NCI-H748 treated with DMSO at 0.1 percent for 48 hours (cell line): ENCODE data around the gene HBG2.
"Not testable (repeated sequence)": the region's sequence is repeated elsewhere in the genome, so short reads cannot be mapped to it uniquely, and the experiment has no call there.

Experiments
- DNase-seq: peaks from one replicate; lab custom pipeline; 2025; lab: John Stamatoyannopoulos, UW

HBG2 gene

GRCh38 chr11:5249807-5250396, 4.7 kb downstream of the HBG2 start, which contains the start of gene HBG1:
HBG1 (minus strand) TSS chr11:5249857; CDS start chr11:5249804, 53 bp downstream.
- DNase-seq = not testable (repeated sequence)

- DNase-seq = not testable (repeated sequence)
These were observed 6.1 kb downstream of the HBG2 start for GRCh38 chr11:5248498-5248897.

DNA sequence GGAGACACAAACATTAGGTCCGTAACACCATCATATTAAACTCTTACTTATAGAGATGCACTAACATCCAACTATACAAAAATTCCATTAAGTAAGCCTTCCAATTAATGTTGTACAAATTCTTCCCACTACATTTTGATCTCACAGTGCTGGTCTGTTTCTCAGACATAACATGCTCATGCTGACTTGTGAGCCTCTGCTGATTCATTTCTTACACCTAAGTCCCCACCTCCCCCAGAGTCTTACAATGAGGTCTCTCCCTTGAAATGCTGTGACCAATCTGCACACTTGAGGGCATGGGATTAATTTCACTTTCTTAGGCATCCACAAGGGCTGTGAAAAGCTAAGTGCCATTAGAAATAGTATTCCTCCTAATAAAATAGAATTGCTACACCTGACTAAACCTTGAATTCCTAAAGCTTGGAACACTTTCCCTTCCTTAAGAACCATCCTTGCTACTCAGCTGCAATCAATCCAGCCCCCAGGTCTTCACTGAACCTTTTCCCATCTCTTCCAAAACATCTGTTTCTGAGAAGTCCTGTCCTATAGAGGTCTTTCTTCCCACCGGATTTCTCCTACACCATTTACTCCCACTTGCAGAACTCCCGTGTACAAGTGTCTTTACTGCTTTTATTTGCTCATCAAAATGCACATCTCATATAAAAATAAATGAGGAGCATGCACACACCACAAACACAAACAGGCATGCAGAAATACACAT, 6.9 kb downstream of the HBG2 start:
- no peak for DNase-seq

DNA sequence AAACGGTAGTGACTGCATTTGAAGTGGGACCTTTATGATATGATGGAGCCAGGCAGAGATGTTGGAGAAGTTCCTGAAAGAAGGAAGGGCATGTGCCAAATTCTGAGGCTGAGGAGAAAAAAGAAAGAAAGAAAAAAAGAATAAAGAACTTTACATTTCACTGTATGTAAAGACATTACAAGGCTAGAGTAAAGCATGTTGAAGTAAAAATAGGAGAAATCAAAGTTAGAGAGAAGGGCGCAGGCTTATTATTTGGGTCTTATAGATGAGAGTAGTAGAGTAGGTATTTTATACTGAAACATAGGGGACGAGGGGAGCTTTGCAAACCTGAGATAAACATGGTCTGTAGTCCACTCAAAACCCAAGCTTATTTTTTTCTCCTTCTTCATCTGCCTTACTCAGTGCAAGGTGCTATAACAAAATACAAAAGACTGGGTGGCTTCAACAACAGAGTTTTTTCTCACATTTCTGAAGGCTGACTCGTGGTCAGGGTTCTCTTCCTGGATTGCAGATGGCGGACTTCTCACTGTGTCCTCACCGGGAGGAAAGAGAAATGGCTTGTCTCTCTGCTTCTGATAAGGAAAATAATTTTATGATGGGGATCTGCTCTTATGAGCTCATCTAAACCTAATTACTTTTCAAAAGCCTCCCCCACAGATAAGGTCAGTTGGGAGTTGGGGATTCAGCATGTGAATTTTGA, 7.7 kb downstream of the HBG2 start:
- no peak for DNase-seq

DNA sequence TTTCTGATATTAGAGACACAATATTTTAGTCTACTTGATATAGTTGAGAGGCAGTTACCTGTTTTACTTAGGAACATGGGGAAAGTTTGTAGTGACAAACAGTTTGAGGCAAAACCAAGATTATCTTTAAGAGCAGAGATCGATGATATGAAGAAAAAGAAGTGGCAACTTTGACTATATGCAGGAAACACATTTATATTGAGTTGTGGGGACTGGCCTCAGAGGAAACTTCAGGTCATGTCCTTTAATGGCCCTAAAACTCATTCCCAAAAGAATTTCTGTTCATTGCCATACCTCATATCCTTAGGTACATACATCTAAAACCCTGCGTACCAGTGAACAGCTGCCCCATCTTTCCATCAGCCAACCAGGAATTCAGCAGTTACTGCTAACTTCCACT, 9.4 kb downstream of the HBG2 start:
- DNase-seq = no peak

- no peak for DNase-seq
These were observed 10.8 kb downstream of the HBG2 start for GRCh38 chr11:5243816-5244180.

- no peak for DNase-seq
These were observed 11.4 kb downstream of the HBG2 start for GRCh38 chr11:5242933-5243815.

DNA sequence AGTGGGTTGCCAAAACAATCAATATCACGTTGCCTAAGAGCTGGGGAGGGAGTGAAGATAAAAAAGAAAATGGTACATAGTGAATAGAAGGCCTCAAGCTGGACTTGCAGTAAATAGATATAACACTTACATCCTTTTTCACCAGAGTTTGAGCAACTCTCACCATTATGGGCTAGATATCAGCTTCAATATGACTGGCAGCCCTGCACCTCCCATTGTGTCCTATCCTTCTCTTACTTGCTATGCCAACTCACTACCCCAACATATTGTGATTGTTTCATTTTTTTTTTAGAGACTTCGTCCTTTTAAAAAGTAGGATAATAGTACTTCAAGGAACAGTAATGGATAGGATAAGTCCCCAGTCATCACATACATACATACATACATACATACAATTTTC, 12.4 kb downstream of the HBG2 start:
- DNase-seq = no peak

GRCh38 chr11:5241458-5241857, 13.1 kb downstream of the HBG2 start:
- DNase-seq = no peak

DNA sequence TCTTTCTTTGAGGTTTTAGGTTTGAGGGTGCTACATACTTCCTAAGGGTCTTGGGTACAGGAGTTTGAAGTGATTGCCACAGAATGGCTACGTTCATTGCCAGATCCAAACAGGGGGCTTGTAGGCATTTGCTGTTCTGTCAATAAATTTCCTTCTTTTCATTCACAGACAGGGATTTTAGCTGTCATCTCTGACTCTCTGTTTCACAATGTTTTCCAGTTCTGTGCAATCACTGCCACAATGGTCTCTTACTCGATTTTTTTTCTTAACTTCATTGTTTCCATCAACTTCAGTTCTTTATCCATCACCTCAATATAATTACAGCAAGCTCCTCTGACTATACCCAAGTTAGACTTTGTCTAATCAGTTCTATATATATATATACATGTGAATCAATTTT, 14.1 kb downstream of the HBG2 start:
- DNase-seq = no peak

DNA sequence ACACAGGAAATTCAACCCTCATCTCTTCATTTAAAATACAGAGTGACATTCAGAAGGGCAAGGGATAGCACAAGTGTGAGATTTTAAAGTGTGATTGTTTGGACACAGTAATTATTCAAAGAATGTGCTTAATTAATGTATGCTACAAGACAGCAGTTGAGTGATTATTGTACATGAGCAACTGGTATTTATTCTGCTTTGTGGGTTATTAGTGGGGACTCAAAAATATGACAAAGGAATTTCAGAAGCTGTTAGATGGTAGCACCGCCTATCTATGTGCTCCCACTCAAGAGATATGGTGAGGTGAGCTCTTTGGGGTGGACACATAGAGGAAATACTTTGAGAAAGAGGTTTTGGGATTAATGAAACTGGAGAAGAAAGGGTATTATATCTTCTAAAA, 14.5 kb downstream of the HBG2 start:
- no peak for DNase-seq

- DNase-seq = no peak
These were observed 15.5 kb downstream of the HBG2 start for GRCh38 chr11:5239046-5239445.

DNA sequence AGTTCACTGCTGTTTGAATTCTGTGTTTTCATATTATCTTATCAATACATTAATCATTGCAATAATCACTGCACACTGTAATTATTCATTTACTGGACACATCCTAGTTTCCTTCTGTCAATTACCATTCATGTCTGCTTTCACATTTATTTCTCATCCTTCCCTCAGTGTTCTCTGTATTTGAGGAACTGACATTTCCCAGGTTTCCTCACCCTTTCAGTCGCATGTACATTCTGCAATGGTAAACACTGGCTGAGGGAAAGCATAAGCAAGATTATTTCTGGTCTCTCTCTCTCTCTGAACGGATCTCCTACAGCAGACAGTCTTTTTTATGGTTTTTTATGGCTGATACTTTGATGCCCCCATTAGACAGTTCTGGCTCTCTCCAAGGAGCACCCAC, 16.1 kb downstream of the HBG2 start:
- DNase-seq = no peak

DNA sequence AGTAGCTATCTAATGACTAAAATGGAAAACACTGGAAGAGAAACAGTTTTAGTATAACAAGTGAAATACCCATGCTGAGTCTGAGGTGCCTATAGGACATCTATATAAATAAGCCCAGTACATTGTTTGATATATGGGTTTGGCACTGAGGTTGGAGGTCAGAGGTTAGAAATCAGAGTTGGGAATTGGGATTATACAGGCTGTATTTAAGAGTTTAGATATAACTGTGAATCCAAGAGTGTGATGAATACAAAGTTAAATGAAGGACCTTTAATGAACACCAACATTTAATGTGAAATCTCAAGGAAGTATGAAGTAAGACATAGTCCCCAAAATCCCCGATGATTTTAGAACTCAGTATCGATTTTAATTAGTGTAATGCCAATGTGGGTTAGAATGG, 17.2 kb downstream of the HBG2 start:
- DNase-seq = no peak

GRCh38 chr11:5235364-5236095, 19.1 kb downstream of the HBG2 start:
- no peak for DNase-seq

DNA sequence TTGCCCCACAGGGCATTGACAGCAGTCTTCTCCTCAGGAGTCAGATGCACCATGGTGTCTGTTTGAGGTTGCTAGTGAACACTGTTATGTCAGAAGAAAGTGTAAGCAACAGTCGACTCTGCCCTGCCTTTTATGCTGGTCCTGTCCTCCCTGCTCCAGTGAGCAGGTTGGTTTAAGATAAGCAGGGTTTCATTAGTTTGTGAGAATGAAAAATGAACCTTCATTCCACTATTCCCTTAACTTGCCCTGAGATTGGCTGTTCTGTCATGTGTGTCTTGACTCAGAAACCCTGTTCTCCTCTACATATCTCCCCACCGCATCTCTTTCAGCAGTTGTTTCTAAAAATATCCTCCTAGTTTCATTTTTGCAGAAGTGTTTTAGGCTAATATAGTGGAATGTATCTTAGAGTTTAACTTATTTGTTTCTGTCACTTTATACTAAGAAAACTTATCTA, 20.2 kb downstream of the HBG2 start, which contains the start of gene HBD:
Gene HBD (minus strand): TSS at position 103 of the 454 bp plus-strand sequence. CDS start 50 bp downstream, at position 53.
- DNase-seq = no peak

DNA sequence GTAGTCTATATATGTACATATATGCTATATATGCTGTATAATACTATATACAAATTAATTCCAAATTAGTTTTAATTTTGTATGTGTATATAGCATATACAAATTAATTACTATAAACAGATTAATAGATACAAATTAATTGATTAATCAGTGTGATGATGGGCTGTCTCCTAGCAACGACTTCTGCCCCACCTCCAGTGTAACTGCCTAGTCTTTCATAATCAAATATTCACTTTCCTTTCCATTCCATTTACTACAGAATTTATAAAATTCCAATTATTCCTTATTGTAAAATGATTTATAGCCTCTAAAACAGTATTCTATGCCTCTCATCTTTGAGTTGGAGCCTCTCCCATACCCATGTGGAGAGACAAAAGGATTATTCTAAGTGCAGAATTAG, 21.3 kb downstream of the HBG2 start:
- no peak for DNase-seq

- no peak for DNase-seq
These were observed 21.8 kb downstream of the HBG2 start for GRCh38 chr11:5232821-5233220.

GRCh38 chr11:5232176-5232575, 22.4 kb downstream of the HBG2 start:
- DNase-seq = no peak

DNA sequence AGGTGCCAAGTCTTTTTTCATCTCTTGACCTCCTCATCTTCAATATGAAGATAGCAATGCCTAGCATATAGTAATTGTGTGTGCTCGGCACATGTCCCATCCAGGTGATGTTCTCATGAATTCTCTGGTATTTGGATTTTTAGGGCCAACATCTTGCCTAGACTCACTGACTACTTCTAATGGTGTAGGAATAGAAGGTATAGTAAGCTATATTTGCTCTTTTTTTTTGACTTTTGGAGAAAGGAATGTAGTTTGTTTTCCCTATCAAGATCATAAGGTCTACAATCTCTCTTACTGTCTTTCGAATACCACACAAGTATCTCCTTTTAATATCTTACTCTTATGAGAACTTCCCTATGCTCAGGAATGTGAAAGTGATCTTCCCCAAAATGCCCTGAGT, 23.5 kb downstream of the HBG2 start:
- DNase-seq = no peak

DNA sequence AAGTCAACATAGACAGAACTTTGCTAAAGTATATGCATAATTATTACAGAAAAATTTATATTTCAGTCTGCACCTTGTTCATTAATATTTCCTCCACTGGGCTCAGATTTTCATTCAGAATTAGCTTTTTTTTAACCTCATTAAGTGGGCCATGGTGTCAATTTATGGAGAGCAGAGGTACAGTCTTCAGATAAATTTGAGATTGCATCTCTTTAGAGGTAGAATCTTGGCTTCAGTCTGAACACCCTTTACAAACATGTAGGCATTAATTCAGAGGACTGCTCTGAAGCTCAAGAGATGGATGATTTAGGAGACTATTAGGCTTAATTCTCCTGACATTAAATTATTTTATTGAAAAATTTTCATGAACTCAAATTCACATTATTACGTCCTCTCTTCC, 24.3 kb downstream of the HBG2 start:
- no peak for DNase-seq
